SH-SY5Y (cell line): ENCODE measurements around the gene ADAMTS5.

Experiments
- GATA2 ChIP-seq: IDR thresholded peaks from 2 replicates; pipeline ENCODE4 v1.6.1; 2011; ENCODE audit warnings: mild to moderate bottlenecking, low read depth, low read length
- GATA3 ChIP-seq: IDR thresholded peaks from 2 replicates; pipeline ENCODE4 v1.6.1; 2011; ENCODE audit warnings: low read depth, mild to moderate bottlenecking, low read length, moderate library complexity

- TF ChIP-seq GATA3 (no peak), GATA2 (no peak)
These were observed 56.9 kb downstream of the ADAMTS5 start for GRCh38 chr21:26909972-26910371.
